B cell (primary cell): ENCODE data around the gene SZT2. TPM values are rescaled to one million over a fixed set of nuclear protein-coding genes. Genes with fewer than 3 reads are reported as not detected.

ENCODE experiments used
- ATAC-seq: fragments of 200-7000 bp; cut with Tn5 transposase; one replicate; pipeline ENCODE4 v1.10.0; 2021; ENCODE audit warnings: low read depth, mild to moderate bottlenecking, moderate number of reproducible peaks, moderate library complexity
- CTCF ChIA-PET: fragments of 350-600 bp; sonication (Branson Sonifier 250); formaldehyde crosslinking; loops from one replicate; lab custom pipeline; 2021; ENCODE audit warnings: antibody characterized with exemption, inconsistent platforms; lab: Charles Lee
- POLR2A ChIA-PET: fragments of 350-600 bp; sonication (Branson Sonifier 250); formaldehyde crosslinking; loops from one replicate; lab custom pipeline; 2021; ENCODE audit warnings: antibody characterized with exemption; lab: Charles Lee
- DNase-seq: peaks from one replicate; pipeline ENCODE4 v3.0.0; 2013
- H2AFZ ChIP-seq: 2 replicates; pipeline ENCODE4 v1.6.1; 2012; ENCODE audit warnings: mild to moderate bottlenecking, low read depth, low read length; ENCODE audit not compliant: insufficient read depth, poor library complexity, severe bottlenecking
- H3K27ac ChIP-seq, 2 donors: 1 replicate in 1 of 2; 2 replicates in 1 of 2; pipeline ENCODE4 v1.5.1; 2012 to 2013; ENCODE audit warnings: low read length in 2 of 2, mild to moderate bottlenecking in 2 of 2, moderate library complexity in 1 of 2
- H3K27me3 ChIP-seq, 4 experiments: fragments of 200-600 bp in 1 of 4; sonication (generic) in 1 of 4; replicated peaks in 1 of 4; 1 replicate in 2 of 4; 2 replicates in 2 of 4; pipeline versions ENCODE4 v1.6.1 to v1.7.0; 2013 to 2016; ENCODE audit warnings: low read length in 3 of 4, mild to moderate bottlenecking in 2 of 4, mixed read lengths in 1 of 4, moderate library complexity in 1 of 4; ENCODE audit not compliant: insufficient read depth in 4 of 4, control insufficient read depth in 3 of 4; ENCODE audit errors: control extremely low read depth in 1 of 4
- H3K36me3 ChIP-seq, 2 experiments: replicated peaks in 1 of 2; 1 replicate in 1 of 2; 2 replicates in 1 of 2; pipeline versions ENCODE4 v1.6.1 to v1.7.1; 2013; ENCODE audit warnings: low read length in 1 of 2; ENCODE audit not compliant: insufficient read depth in 2 of 2, control insufficient read depth in 1 of 2; ENCODE audit errors: control extremely low read depth in 1 of 2, extremely low read depth in 1 of 2
- H3K4me1 ChIP-seq, 2 donors: fragments of 200-600 bp in 1 of 2; sonication (generic) in 1 of 2; 1 replicate in 1 of 2; 2 replicates in 1 of 2; pipeline versions ENCODE4 v1.5.1 to v1.6.1; 2013 to 2017; ENCODE audit warnings: low read length in 2 of 2; ENCODE audit not compliant: control insufficient read depth in 2 of 2, insufficient read depth in 2 of 2
- H3K4me2 ChIP-seq: replicated peaks from 2 replicates; pipeline ENCODE3; 2012; ENCODE audit warnings: mild to moderate bottlenecking, low read depth, low read length; ENCODE audit not compliant: poor library complexity, severe bottlenecking
- H3K4me3 ChIP-seq, 5 experiments: fragments of 200-600 bp in 1 of 5; sonication (generic) in 1 of 5; 1 replicate in 3 of 5; 2 replicates in 2 of 5; pipeline versions ENCODE4 v1.5.1 to v1.7.0; 2011 to 2016; ENCODE audit warnings: low read length in 4 of 5, mild to moderate bottlenecking in 4 of 5, low read depth in 2 of 5, control low read depth in 1 of 5, moderate library complexity in 1 of 5; ENCODE audit not compliant: insufficient read depth in 1 of 5; ENCODE audit errors: control extremely low read depth in 1 of 5, extremely low read depth in 1 of 5
- H3K79me2 ChIP-seq: fragments of 200-600 bp; sonication (generic); one replicate; pipeline ENCODE4 v1.6.0; 2016; ENCODE audit warnings: low read length; ENCODE audit not compliant: control insufficient read depth, insufficient read depth
- H3K9ac ChIP-seq: fragments of 200-600 bp; sonication (generic); 2 replicates; pipeline ENCODE4 v1.6.1; 2017; ENCODE audit warnings: mild to moderate bottlenecking, low read length, moderate library complexity
- H3K9me3 ChIP-seq, 3 donors: one replicate each; pipeline versions ENCODE4 v1.6.1 to v1.7.1; 2013; ENCODE audit warnings: low read length in 2 of 3; ENCODE audit not compliant: control insufficient read depth in 2 of 3, insufficient read depth in 1 of 3; ENCODE audit errors: control extremely low read depth in 1 of 3
- H4K20me1 ChIP-seq: 2 replicates; pipeline ENCODE4 v1.6.0; 2012; ENCODE audit warnings: mild to moderate bottlenecking, low read length; ENCODE audit not compliant: insufficient read depth, control insufficient read depth, poor library complexity, severe bottlenecking
- H3K27ac Mint-ChIP-seq: one replicate; pipeline ENCODE4 v1.8.0; 2021; ENCODE audit warnings: mixed read lengths
- H3K27me3 Mint-ChIP-seq: one replicate; pipeline ENCODE4 v1.8.0; 2021; ENCODE audit warnings: mixed read lengths
- H3K4me1 Mint-ChIP-seq: one replicate; pipeline ENCODE4 v1.8.0; 2021; ENCODE audit warnings: mixed read lengths
- H3K4me3 Mint-ChIP-seq: one replicate; pipeline ENCODE4 v1.8.0; 2021; ENCODE audit warnings: mixed read lengths
- H3K9me3 Mint-ChIP-seq: one replicate; pipeline ENCODE4 v1.8.0; 2022; ENCODE audit warnings: mixed read lengths; ENCODE audit not compliant: insufficient read depth
- CTCF ChIP-seq: fragments of 200-600 bp; IDR thresholded peaks from one replicate; pipeline ENCODE4 v1.8.0; 2022; ENCODE audit warnings: antibody characterized with exemption, mild to moderate bottlenecking
- EZH2 ChIP-seq: IDR thresholded peaks from 2 replicates; pipeline ENCODE4 v1.6.1; 2012; ENCODE audit warnings: borderline replicate concordance, low read depth, mild to moderate bottlenecking, moderate library complexity, low read length; ENCODE audit not compliant: insufficient read depth, poor library complexity, severe bottlenecking
- WGBS: methylation state at CpG from one replicate; pipeline ENCODE4 v1.1.5; 2013; ENCODE audit warnings: missing lambda C conversion rate; ENCODE audit not compliant: insufficient coverage; 5-methylcytosine and 5-hydroxymethylcytosine counted together
- intact Hi-C: fragments of 100-400 bp; cut with micrococcal nuclease; formaldehyde crosslinking; loops from one replicate; pipeline ENCODE4 v1.10.0; 2022
- polyA plus RNA-seq: library from polyadenylated mRNA; depleted of rRNA; stranded (reverse); fragments of >200 nt; gene quantifications from 2 replicates; pipeline ENCODE4 v1.2.3, GENCODE V29; 2012
- total RNA-seq, 2 donors: library from RNA; stranded (reverse); fragments of 120-200 nt in 1 of 2; gene quantifications; 1 replicate in 1 of 2; 2 replicates in 1 of 2; pipeline versions ENCODE4 v1.2.3 to v1.2.4, GENCODE V29; 2013 to 2022

Gene SZT2
- total and polyA plus RNA-seq, 2 donors (not counting 1 experiment from before 2014, with no cell fraction given) = 41.4 to 197 TPM

DNA sequence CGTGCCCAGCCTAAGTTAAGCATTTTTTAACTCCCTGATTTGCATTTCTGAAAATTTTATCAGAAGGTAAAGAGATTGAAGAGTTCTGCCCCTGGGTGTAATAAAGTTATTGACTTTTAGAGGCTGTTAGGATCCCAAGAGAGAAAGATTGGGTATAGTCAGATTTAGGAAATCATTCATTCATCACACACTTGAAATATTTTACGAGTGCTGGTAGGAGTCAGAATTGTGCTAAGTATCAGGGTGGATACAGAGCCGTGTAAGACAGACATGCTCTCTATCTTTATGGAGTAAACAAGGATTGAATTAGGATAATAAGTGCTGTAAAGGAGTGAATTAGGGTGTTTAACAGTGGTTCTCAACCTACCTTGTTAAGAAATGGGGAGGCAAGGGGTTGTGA lies 3.0 kb downstream of the SZT2 start:
- H3K9ac ChIP-seq = no peak overlapping the region
- WGBS = 54% methylated on average over 2 of the region's 3 CpGs
- no peak for TF ChIP-seq EZH2
- no peak for TF ChIP-seq CTCF
- Mint-ChIP-seq H3K4me3 (no peak overlapping the region), H3K9me3 (no peaks in the 10 kb centered on the region), H3K27ac (no peak overlapping the region), H3K4me1 (peaks cover 41% of the 10 kb centered on the region), H3K27me3 (no peaks in the 10 kb centered on the region)
- peaks cover 6 to 8% of the 10 kb centered on the region in 2 experiments for H3K36me3 ChIP-seq
- DNase-seq (no peak), ATAC-seq (no peak)
- H3K79me2 ChIP-seq = peaks cover 76% of the 10 kb centered on the region
- no peak overlapping the region for H2AFZ ChIP-seq
- ChIA-PET POLR2A (no interaction called here), CTCF (no interaction called here)
- H3K4me1 ChIP-seq = peaks cover 20 to 24% of the 10 kb centered on the region in 2 donors
- no peaks in the 10 kb centered on the region for H3K27me3 ChIP-seq
- peaks cover 30% of the 10 kb centered on the region for H4K20me1 ChIP-seq
- H3K4me3 ChIP-seq = no peak overlapping the region
- no peaks in the 10 kb centered on the region for H3K9me3 ChIP-seq
- H3K27ac ChIP-seq = no peak overlapping the region
- H3K4me2 ChIP-seq = no peak overlapping the region
- intact Hi-C loops = no loop called here

GRCh38 chr1:43395523-43395922 lies 5.8 kb downstream of the SZT2 start:
- H3K9me3 ChIP-seq = no peaks in the 10 kb centered on the region
- H3K27me3 Mint-ChIP-seq = no peaks in the 10 kb centered on the region
- H3K4me3 Mint-ChIP-seq = no peak overlapping the region
- DNase-seq = no peak
- H3K4me2 ChIP-seq = no peak overlapping the region
- no peak overlapping the region for H2AFZ ChIP-seq
- POLR2A ChIA-PET = no interaction called here
- H3K4me1 Mint-ChIP-seq = peaks cover 17% of the 10 kb centered on the region
- H4K20me1 ChIP-seq = peaks cover 31% of the 10 kb centered on the region
- intact Hi-C loops = no loop called here
- H3K9ac ChIP-seq = no peak overlapping the region
- 100% methylated on average over 1 of the region's 4 CpGs for WGBS
- no peak for ATAC-seq
- no peak overlapping the region for H3K4me3 ChIP-seq
- CTCF ChIA-PET = interaction anchor here (1.1 kb wide), 1 partner anchor 19 kb away, joined by 5 read pairs; no protein-coding TSS in a partner anchor
- no peak overlapping the region for H3K27ac Mint-ChIP-seq
- peaks cover 5 to 6% of the 10 kb centered on the region in 2 donors for H3K4me1 ChIP-seq
- no peak for TF ChIP-seq CTCF
- no peak for TF ChIP-seq EZH2
- peaks cover 7 to 11% of the 10 kb centered on the region in 2 experiments for H3K36me3 ChIP-seq
- H3K27me3 ChIP-seq = no peaks in the 10 kb centered on the region
- H3K79me2 ChIP-seq = peaks cover 64% of the 10 kb centered on the region
- no peak overlapping the region for H3K27ac ChIP-seq
- no peaks in the 10 kb centered on the region for H3K9me3 Mint-ChIP-seq
